Measurements from ENCODE around the gene EMX1.

- no peak for TF ChIP-seq CTCF (IDR thresholded peaks at IDR 0.05)
- TF ChIP-seq EP300 (IDR thresholded peaks at IDR 0.05), result no peak
Observed at GRCh38 chr2:72897785-72898584, 19.3 kb upstream of the EMX1 start.
